Measurements from ENCODE around the gene TEKT3.
A peak's percentile ranks its signal among the peaks of the same experiment; 100 is the strongest.

The TEKT3 gene

DNA sequence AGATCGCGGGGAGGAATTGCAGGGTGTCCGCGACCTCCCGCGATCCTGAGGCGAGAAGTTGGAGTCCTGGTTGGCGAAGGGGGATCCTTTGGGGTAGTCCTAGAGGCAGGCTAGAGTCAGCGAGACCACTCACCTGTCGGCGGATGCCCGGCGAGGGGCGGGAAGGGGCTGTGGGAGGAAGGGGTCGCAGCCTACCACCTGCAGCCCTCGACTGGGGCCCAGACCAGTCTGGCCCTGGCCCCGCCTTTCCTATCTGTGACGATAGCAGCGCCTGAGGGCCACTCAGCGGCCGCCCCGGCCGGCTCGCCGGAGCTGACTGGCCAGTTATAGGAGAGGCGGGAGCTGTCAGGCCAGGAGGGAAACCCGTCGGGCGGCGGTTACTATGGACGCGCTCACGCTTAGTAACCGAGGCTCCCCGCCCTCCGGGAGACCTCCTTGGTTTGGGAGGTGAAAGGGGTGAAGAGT, at the start of gene TEKT3:
TEKT3 (minus strand) TSS at position 213 of the 465 bp plus-strand sequence. CDS start 10,012 bp downstream, outside the sequence.
- DNase-seq: peak in 12 of 14 donors; percentile 17 to 77 (median 56)

DNA sequence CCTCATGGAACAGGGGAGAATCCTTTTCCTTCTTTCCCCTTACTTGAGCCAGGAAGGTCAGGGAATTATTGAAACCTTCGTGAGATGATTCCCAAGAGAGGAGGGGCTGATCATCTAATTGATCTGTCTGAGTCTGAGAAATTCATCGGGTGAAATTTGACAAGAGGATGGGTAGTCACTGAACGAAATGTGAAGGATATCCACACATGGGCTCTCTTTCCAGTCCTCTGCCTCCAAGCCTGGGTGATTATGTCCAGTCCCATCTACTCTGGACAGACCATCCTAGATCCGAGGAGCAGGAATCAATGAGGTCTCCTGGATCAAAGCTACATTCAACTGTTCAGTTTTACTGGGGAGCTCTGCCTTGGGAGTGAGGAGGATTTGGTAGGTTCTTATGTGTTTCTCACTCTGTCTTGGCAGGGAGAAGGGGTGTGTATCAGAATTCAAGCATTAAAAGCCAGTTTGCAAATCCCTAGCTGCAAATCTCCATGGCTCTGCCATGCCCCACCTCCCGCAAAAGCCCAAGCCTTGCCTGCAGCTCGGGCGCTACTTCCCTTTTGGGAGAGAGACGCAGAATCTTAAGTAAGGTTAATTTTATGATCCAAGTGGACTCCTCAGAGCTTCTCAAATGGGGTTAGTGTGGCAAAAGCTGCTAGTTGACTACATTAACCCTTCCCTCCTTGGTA, 47.1 kb upstream of the TEKT3 start:
- DNase-seq: no peak

DNA sequence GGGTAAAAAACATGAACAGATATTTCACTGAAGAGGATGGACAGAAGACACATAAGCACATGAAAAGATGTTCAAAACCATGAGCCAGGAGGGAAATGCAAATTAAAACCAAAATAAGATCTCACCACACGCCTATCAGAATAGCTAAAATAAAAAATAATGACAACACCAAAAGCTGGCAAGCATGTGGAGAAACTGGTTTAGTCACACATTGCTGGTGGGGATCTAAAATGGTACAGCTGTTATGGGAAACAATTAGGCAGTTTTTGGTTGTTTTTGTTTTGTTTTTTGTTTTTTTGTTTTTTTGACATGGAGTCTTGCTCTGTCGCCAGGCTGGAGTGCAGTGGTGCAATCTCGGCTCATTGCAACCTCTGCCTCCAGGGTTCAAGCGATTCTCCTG, 44.7 kb upstream of the TEKT3 start:
- no peak for DNase-seq

DNA sequence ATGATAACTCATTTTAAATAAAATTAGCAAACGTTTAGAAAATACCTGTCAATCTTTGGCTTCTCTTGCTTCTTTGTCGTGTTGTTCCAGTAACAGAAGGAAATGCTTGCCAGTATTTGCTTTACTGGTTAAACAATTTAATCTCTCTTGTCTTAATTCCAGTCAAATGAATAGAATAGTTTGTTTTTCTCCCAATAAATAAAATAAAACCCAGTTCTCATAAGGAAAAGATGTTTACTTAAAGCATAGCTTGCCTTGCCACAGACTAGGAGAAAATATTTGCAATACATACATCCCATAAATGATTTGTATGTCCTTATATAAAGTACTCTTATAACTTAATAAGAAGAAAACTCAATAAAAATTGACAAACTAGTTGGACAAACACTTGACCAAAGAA, 43.9 kb upstream of the TEKT3 start:
- no peak for DNase-seq

DNA sequence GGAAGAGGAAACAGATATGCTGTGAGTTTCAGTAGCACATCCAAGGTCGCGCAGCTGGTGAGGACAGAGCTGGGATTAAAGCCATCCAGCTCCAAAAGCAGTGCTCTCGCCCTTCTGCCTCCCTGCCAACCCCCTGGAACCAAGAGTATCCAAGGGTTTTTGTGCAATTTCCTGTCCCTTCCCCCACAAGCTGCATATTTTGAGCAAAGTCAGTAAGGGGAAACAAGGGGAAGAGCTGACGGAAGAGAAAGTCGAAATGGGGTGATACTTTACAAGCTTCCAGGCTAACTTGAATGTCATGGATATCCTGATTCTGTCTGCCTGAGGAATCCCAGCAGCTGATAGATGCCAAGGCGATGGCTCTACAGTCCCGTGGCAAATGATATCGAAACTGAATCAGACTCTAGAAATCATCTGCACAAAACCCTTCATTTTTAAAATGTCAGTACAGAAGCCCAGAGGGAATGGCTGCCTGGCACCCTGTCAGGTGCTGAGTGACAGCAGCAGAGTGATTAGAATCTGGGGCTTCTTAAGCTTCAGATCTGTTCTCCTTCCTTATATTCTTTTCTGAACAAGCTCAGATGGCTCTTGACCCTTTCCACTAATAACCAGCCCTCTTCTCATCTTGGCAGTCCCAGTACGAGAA, 42.9 kb upstream of the TEKT3 start:
- DNase-seq: peak in 8 of 14 donors; percentile 15 to 55 (median 33)

DNA sequence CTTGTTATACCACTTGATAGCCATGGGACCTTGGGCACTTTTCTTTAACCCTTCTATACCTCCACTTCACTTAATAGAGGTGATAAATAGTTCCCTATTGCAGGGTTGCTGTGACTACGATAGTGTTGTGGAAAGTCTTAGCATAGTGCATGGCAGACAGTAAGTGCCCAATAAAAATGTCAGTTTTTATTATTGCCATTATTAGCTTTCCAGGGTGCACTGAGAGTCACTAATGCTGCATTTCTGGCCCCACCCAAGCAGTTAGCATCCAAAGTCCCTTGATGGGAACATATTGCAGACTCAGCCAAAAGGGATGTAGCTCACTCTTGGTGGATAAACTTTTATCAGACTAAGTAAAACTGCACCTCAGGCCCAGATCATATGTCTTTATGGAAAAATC, 41.5 kb upstream of the TEKT3 start:
- no peak for DNase-seq

DNA sequence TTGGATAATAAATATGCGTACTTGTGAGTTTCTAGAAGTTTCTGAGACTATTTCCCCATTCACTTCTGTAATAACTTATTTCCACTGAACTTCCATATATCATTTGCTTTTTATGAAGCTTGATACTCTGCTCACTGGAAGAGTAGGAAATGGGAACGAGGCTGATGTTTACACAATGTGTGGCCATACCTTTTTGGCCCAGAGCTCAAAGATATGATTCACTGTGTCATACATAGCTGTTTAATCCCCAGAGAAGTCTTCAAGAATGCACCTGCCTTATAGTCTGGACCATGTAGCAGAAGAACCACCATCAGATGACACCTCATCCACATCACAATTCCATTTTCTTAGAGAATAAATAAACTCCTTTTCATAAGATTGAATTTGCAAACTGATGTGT, 40.3 kb upstream of the TEKT3 start:
- no peak for DNase-seq

DNA sequence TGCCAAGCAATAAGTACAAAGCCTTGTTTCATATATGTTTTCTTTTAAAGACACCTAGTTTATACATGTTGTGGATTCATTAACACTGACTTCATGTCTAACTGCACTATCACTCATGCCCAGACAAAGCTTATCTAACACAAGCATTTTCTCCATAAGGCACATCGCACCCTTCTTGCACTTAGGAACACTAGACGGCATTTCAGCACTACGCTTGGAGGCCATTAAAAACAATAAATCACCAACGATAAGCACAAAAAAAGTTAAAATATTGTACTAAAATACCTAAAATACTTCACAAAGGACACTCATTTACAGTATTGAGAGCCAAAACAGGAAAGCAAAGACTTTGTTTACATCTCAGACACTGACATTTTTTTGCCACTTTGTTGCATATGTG, 39.0 kb upstream of the TEKT3 start:
- DNase-seq: no peak

DNA sequence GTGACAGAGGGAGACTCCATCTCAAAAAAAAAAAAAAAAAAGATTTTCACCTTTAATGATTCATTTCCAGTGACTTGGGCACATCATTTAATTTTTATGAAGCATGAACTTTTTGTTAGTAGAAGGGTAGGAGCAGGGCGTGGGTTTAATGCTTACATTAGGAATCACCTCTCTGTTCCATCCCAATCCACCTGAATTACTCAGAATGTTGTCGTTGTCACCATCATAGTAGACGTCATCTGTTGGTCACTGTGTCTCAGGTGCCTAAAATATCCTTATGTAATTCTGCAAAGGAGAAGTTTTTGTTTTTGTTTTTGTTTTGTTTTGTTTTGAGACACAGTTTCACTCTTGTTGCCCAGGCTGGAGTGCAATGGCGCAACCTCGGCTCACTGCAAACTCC, 38.3 kb upstream of the TEKT3 start:
- DNase-seq: no peak

DNA sequence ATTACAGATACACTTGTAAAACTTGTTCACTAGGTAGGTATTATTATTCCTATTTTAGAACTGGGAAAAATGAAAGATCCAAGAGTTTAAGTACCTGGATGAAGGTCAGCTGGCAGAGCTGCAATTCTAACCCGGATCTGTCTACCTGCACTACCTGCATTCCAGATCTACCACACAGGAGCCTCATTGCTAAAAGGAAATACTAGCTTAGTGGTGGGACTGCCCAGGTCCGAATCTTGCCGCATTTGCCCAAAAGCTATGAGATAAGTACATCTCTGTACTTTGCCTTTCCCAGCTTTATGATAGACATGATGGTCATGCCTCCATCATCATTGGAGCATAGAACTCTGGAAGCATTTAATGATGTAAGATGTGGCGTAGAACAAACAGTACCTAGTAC, 36.8 kb upstream of the TEKT3 start:
- DNase-seq: no peak

DNA sequence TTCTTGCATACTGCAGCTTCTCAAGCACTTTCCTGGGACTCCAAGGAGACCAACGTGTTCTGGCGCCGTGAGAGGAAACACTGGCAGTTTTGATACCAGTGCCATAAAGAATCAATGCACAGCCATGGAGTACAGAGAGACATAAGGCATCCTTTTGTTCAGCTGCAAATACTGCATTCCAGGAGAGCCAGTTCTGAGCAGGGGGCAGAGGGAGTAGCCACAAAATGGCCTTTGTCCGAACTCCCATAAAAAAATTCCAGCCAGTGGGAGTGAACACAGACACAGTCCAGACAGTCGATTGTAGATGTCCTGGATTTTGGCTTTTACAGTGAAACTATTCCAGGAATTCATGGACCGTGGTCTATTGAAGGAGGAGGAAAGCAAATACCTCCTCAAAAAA, 36.2 kb upstream of the TEKT3 start:
- peak in 8 of 14 donors; percentile 28 to 63 (median 40) for DNase-seq

DNA sequence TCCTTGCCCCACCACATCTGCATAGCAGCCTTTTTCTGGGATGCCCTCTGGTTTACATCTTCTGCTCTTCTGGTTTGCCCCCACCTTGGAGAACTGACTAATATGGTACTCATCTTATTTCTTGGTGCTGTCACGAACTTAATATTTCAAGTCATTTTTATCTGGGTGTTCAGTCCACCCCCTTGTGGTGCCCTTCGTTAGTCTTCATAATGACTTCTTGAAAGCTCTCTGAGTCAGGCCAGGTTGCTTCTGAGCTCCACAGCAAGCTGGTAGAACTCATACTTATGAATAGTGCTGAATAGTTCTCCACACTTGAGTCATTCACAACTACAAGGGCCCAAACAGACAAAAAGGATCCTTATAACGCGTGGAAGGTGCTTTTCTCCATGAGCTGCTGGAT, 35.8 kb upstream of the TEKT3 start:
- DNase-seq: no peak

DNA sequence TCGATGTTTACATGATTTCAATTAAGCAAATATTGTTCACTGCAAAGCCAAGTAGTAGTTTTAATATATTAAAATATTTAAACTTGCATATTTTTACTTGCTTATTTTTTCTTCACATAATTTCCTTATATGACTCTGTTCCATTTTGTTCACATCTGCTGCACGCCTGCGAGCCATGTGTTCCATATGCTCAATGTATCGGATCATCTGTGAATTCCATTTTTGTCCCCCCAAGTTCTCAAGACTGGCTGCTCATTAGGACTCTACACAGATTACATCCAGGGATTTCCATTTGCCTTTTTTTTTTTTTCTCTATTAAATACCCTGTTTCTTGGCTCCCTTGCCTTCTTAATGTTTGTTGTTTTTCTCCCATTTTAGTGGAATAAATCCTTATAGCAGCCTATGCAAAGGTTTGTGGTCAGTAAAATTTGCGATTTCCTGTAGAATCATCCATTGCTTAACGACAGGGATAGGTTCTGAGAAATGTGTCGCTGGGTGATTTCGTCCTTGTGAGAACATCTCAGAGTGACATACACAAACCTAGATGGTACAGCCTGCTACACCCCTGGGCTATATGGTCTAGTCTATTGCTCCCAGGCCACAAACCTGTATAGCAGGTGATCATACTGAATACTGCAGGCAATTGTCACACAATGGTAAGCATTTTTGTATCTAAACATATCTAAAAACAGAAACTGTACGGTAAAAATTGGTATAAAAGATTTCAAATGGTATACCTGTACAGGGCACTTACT, 30.2 kb upstream of the TEKT3 start:
- DNase-seq: no peak

DNA sequence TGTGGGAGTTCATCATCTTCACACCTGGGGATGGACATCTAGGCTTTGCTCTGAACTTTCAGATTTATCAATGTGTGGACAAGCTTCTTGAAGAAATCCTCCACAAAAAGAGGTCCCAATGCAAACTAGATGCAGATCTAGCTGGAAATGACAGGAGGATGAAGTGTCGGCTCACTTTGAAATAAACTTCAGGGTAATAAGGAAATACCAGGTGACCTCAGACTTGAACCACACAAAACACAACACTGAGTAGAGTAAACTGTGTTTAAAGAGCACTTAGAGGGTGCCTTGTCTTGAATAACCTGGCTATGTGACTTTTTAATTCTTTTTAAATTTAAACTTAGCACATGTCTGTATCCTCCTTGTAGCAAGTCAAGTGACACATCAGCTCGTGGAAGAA, 27.2 kb upstream of the TEKT3 start:
- no peak for DNase-seq

DNA sequence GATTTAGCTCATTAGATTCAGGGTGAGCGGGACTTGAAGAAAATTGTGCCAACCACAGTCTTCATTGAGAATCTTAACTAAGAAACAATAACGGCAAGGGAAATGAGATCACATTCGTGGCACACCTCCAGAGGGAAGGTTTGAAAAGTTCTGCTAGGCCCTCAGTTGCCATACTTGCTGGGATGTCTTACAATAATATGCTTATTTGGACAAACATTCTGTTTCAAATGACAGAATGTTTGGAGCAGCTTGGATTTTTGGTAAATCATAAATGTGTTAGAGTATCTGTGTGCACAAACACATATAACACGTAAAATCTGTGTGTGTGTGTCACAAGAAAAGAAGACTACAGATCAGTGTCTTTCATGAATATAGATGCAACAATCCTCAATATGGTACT, 24.6 kb upstream of the TEKT3 start:
- DNase-seq: no peak

DNA sequence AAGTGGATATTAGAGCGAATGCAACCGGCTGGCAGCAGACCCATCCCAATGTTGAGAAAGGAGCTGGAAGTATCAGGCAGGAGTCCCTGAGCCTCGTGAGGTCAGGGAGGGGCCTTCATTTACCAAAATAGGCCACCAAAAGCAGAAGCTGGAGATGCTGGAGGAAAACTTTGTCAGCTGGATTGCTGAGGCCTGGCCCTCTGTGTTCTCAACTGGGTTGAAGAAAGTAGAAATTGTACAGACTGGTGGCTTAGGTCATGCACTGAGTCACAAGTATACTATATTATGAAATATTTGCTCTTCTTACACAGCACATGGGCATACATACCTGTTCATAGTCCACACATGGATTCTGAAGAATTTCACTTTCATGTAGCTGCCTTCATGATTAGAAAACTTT, 23.2 kb upstream of the TEKT3 start:
- DNase-seq: no peak

DNA sequence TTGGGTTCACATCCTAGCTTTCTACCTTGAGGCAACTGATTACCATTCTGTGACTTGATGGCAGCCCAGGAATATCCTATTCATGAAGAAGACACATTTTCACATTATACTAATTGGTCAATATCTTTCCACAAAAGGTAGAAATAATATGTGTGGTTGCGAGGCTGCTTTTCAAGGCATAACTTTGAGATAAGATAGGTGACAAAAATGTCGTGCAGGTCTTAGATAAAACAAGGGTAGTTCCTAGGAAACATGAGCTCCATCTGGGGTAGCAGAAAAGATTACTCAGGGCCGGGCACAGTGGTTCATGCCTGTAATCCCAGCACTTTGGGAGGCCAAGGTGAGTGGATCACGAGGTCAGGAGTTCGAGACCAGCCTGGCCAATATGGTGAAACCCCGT, 22.3 kb upstream of the TEKT3 start:
- DNase-seq: no peak

DNA sequence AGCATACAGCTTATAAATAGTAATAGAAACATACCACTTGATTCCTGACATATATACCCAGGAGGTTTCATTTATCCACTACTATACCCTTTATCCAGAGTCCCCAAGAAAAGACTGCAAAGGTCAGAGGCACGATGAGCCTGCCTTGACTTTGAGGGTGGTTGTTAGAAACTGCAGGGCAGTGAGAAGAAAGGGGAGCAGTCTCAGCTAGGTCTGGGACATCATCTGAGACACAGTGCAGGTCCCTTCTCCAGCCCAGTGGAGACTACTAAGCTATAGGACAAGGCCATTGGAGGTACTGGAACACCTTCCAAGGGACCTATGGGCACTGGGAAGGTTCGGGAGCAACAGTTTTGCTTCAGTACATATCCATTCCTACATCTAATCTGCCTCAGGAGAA, 20.2 kb upstream of the TEKT3 start:
- DNase-seq: no peak

DNA sequence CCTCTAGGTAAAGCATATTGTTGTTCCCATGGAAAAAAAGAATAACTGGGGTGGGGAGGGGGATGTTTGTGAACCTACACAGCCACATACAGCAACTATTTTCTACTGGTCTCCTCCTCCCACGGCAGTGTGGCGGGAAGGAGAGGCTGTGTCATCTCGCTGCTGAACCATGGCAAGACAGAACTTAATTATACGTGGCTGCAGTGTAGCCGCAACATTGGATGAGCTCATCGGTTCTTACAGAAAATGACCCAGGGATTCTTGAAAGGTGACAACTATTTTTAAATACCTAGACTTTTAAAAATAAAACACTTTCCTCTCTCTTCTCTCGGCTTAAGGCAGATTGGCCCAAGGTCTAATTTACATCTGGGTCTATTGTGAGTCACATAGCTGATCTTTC, 19.8 kb upstream of the TEKT3 start:
- no peak for DNase-seq

DNA sequence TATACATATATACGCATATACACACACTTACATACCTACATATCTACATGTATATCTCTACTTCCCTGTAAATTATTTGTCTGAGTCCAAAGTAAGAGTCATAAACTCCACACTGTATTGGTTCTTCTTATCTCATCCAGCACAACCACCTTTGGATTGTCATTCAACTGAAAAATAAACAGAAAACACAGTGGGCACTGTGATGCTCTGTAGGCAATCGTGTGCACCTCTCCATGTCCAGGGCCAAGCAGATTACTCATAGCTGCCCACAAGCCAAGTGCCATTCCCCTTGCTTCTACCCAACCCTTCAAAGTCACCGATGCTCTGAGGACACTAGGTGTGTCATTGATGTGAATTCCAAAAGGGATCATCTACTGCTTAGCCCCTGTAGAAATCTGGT, 12.9 kb upstream of the TEKT3 start:
- DNase-seq: no peak

DNA sequence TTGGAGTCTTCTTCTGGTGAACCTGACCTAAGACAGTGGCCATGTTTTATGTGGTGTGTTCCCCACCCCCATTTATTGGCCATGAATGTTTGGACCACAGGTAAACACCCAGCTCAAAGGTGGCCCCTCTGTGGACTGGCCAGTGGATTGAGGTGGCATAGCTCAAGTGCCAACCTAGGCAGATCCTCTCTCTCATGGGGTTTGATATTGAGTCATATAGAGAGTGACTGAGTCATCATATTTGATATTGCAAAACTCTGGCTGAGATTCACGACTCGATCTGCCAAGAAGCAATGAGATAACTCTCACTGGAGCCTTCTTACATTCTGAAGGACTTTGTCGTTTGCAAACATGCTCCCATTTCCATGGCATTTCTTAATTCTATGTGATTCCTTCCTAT, 10.5 kb upstream of the TEKT3 start:
- no peak for DNase-seq

DNA sequence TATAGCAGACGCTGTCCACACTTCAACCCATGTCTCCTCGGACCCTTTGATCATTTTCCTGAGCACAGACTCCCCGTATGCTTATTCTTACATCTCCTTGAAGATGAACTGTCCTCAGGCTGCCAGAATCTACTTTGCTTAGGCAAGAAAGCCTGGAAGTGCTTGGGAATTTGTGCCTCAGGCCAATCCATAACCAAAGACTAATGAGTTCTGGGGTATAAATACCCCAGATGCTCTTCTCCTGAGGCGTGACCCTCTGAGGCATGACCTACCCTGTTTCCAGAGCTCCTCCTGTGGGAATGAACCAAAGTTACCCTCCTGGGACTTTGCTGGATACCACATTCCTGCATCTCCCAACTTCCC, 10.1 kb upstream of the TEKT3 start:
- no peak for DNase-seq

DNA sequence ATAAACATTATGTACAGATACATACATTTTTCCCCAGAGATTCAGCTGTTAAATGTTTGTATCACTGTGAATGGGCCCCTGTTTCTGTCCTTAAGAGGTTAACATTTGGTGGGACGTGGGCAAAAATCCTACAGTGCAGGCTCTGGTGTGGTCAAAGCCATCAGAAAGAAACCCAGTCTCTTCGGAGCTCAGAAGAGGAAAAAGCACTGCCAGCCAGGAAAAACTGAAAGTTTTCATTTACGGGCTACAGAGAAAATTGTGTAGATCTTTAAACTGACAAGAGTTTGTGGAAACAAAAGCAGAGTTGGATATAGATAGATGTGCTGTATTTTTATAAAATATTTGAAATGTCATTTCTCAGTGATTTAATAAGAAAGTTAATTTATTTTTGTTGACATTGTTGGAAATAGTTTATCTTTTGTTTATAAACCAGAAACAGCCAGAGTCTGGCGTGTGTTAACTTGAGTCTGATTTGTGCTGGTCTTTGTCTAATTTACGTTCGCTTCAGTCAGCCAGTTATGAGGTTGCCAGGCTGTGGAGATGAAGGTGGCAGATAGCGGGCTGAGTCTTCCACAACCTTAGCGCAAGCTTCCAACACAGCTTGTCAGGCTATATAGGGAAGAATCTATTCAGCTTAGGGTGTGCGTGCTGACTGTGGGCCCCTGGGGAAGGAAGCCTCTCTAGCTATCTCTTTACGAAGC, 9.5 kb upstream of the TEKT3 start:
- no peak for DNase-seq

All from C1 segment of cervical spinal cord (tissue), 14 donors.